Measurements from ENCODE around the gene ROBO2. TPM values are rescaled to one million over a fixed set of nuclear protein-coding genes. Genes with fewer than 3 reads are reported as not detected.

Gene ROBO2
- 15.1 and 16.3 TPM in 2 replicates for polyA plus RNA-seq (2011; rRNA removed)
- 26.9 and 28.0 TPM in 2 replicates for polyA minus RNA-seq (2011; rRNA and poly(A)+ RNA removed)

- peaks cover 8% of the 10 kb centered on the region for H3K27me3 ChIP-seq (ENCODE audit: control insufficient read depth, insufficient read depth, low read length)
- no peak for DNase-seq (ENCODE audit: low read depth, low spot score)
- TF ChIP-seq, protein P1, sequence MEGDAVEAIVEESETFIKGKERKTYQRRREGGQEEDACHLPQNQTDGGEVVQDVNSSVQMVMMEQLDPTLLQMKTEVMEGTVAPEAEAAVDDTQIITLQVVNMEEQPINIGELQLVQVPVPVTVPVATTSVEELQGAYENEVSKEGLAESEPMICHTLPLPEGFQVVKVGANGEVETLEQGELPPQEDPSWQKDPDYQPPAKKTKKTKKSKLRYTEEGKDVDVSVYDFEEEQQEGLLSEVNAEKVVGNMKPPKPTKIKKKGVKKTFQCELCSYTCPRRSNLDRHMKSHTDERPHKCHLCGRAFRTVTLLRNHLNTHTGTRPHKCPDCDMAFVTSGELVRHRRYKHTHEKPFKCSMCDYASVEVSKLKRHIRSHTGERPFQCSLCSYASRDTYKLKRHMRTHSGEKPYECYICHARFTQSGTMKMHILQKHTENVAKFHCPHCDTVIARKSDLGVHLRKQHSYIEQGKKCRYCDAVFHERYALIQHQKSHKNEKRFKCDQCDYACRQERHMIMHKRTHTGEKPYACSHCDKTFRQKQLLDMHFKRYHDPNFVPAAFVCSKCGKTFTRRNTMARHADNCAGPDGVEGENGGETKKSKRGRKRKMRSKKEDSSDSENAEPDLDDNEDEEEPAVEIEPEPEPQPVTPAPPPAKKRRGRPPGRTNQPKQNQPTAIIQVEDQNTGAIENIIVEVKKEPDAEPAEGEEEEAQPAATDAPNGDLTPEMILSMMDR (IDR thresholded peaks at IDR 0.05; ENCODE audit: low read depth, low read length), result no peak
- peak within 1 kb of the TSS; percentile 64 for H3K4me3 ChIP-seq (ENCODE audit: low read depth, low read length)
- ChIA-PET POLR2A (no interaction called here), CTCF (interaction anchor here (0.6 to 4.4 kb wide), 6 partner anchors 217 to 1606 kb away, joined by 3 to 45 read pairs (median 4); no protein-coding TSS in a partner anchor)
- no peaks in the 10 kb centered on the region for H3K9me3 ChIP-seq (ENCODE audit: control insufficient read depth, insufficient read depth, low read length)
- no peak within 1 kb of the TSS for H3K27ac ChIP-seq (ENCODE audit: low read depth, low read length)
These were observed at the start of gene ROBO2 for GRCh38 chr3:77039606-77040171. Gene ROBO2 (plus strand): TSS chr3:77040099. CDS start chr3:77040786, 687 bp downstream.

GRCh38 chr3:76990606-76991005 is 49.3 kb upstream of the ROBO2 start:
- no peak overlapping the region for H3K4me3 ChIP-seq (ENCODE audit: low read depth, low read length)
- TF ChIP-seq, protein P1 (IDR thresholded peaks at IDR 0.05; ENCODE audit: low read depth, low read length), result no peak
- DNase-seq (ENCODE audit: low read depth, low spot score), result no peak
- no peaks in the 10 kb centered on the region for H3K27me3 ChIP-seq (ENCODE audit: control insufficient read depth, insufficient read depth, low read length)
- POLR2A ChIA-PET, result no interaction called here
- no peaks in the 10 kb centered on the region for H3K9me3 ChIP-seq (ENCODE audit: control insufficient read depth, insufficient read depth, low read length)
- H3K27ac ChIP-seq (ENCODE audit: low read depth, low read length), result no peak overlapping the region
- CTCF ChIA-PET, result interaction anchor here (1.8 kb wide), 1 partner anchor 48 kb away, joined by 5 read pairs; no protein-coding TSS in a partner anchor

DNA sequence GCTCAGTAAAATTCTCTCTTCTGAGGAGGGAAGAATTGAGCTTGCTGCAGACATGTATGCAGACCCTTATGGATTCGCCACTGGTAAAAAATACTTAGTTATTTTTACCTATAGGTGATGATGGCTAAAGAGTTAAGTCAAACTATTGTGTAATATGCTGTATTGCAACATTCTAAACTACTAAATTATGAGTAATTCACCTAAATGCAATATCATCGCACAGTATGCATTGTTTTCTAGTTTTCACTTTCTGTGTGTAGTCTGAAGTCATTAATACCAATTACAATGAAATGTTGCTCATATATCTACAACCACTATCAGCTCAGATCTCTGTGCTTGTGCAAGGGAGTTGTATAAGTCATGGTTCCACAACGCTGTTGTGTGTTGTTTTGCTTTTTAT is 48.7 kb upstream of the ROBO2 start:
- ChIA-PET POLR2A (no interaction called here), CTCF (interaction anchor here (1.8 kb wide), 1 partner anchor 48 kb away, joined by 5 read pairs; no protein-coding TSS in a partner anchor)
- no peaks in the 10 kb centered on the region for H3K27me3 ChIP-seq (ENCODE audit: control insufficient read depth, insufficient read depth, low read length)
- DNase-seq (ENCODE audit: low read depth, low spot score), result no peak
- no peak overlapping the region for H3K27ac ChIP-seq (ENCODE audit: low read depth, low read length)
- no peak overlapping the region for H3K4me3 ChIP-seq (ENCODE audit: low read depth, low read length)
- TF ChIP-seq, protein P1 (IDR thresholded peaks at IDR 0.05; ENCODE audit: low read depth, low read length), result no peak
- no peaks in the 10 kb centered on the region for H3K9me3 ChIP-seq (ENCODE audit: control insufficient read depth, insufficient read depth, low read length)

DNA sequence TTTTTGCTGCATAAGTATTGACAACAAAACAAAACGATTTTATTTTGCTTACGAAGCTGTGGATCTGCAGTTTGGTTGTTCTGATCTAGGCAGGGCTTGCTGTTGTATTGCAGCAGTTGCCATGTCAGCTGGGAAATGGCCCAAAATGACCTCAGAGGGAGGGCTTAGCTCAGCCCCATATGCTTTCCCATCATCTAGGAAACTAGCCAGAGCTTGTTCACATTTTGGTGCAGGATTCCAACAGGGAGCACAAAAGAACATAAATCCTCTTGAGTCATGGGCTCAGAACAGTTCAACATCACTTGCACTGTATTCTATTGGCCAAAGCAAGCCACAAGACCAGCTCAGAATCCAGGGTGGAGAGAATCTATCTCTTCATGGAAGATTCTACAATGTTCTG is 42.2 kb upstream of the ROBO2 start:
- POLR2A ChIA-PET, result no interaction called here
- Histone ChIP-seq H3K27me3 (ENCODE audit: control insufficient read depth, insufficient read depth, low read length) (no peaks in the 10 kb centered on the region), H3K4me3 (ENCODE audit: low read depth, low read length) (no peak overlapping the region), H3K9me3 (ENCODE audit: control insufficient read depth, insufficient read depth, low read length) (no peaks in the 10 kb centered on the region), H3K27ac (ENCODE audit: low read depth, low read length) (no peak overlapping the region)
- CTCF ChIA-PET, result no interaction called here
- TF ChIP-seq, protein P1 (IDR thresholded peaks at IDR 0.05; ENCODE audit: low read depth, low read length), result no peak
- DNase-seq (ENCODE audit: low read depth, low spot score), result peak; percentile 36

DNA sequence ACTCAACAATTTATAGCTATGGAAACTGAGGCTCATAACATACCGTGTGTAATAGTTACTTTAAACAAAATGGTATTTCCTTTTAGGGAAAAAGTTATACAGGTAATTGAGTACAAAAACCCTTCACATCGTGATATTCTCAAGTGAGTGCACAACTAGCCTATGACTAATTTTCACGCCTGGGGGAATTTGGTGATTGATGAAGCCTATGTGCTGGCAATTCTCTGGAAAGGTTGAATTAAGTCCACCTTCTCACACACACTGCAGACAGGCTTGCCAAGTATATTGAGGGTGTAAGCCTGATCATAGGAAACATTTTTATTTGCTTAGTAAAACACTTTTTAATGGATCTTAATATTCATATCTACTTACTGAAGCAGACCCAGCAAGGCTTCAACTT is 41.3 kb upstream of the ROBO2 start:
- TF ChIP-seq, protein P1 (IDR thresholded peaks at IDR 0.05; ENCODE audit: low read depth, low read length), result no peak
- Histone ChIP-seq H3K27ac (ENCODE audit: low read depth, low read length) (no peak overlapping the region), H3K27me3 (ENCODE audit: control insufficient read depth, insufficient read depth, low read length) (no peaks in the 10 kb centered on the region), H3K4me3 (ENCODE audit: low read depth, low read length) (no peak overlapping the region), H3K9me3 (ENCODE audit: control insufficient read depth, insufficient read depth, low read length) (no peaks in the 10 kb centered on the region)
- no peak for DNase-seq (ENCODE audit: low read depth, low spot score)
- ChIA-PET POLR2A (no interaction called here), CTCF (no interaction called here)

All from AG04450 (cell line).